Kidney glomerular epithelial cell (primary cell): ENCODE data around the gene WASHC3.
"Not testable (repeated sequence)": the region's sequence is repeated elsewhere in the genome, so short reads cannot be mapped to it uniquely, and the experiment has no call there.

Source experiments
- DNase-seq: peaks from one replicate; lab custom pipeline; 2025; lab: John Stamatoyannopoulos, UW

WASHC3 gene

DNA sequence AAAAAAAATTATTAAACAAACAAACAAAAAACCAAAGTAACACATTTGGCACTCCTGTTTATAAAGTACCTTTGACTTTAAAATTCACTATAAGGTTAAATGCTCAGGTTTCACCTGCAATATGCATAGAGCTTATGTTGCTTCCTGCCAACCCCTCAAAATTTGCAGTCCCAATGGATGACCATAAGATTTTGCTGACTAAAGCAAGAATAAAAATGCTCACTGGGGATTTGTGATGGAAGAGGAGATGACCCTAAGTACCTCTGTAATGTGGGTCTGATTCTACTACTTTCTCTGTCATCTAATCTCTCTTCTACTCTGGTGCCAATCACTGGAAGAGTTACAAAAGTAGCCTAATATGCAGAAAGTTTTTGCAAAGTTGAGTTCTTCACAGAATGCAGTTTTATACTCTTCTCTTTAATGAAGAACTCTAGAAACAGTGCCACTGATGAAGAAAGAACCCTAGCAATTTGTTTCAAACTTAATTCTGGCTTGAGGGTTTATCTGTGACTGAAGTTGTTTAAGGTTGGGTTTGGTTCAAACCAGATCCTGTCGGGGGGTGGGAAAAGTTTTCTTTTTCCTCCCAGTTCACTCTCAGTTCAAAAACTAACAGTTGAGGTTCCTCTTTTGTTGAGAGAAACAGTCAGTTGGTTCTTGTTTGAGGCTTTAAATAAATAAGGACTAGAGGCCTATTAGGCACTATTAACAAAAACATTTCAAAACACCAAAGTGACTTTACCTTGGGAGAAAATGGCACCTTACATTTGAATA, 10.9 kb downstream of the WASHC3 start:
- DNase-seq, result no peak

DNA sequence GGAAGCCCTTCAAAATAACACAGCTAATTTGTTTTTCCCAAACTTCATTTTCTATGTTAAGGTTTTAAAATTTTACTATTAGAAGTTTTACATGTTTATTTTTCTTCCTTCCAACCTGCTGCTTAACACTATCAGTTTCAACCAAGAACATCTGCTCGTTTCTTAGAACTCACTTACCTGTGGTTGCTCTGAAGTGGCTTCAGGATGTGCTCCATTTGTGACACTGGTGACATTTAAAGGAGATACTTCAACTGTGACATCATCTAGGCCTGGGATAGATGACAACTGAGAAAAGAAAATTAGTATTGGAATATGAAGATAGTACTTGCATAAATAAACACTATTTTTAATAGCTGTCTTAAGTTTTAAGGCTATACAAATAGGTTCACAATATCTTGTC, 17.9 kb downstream of the WASHC3 start:
- DNase-seq, result no peak

DNA sequence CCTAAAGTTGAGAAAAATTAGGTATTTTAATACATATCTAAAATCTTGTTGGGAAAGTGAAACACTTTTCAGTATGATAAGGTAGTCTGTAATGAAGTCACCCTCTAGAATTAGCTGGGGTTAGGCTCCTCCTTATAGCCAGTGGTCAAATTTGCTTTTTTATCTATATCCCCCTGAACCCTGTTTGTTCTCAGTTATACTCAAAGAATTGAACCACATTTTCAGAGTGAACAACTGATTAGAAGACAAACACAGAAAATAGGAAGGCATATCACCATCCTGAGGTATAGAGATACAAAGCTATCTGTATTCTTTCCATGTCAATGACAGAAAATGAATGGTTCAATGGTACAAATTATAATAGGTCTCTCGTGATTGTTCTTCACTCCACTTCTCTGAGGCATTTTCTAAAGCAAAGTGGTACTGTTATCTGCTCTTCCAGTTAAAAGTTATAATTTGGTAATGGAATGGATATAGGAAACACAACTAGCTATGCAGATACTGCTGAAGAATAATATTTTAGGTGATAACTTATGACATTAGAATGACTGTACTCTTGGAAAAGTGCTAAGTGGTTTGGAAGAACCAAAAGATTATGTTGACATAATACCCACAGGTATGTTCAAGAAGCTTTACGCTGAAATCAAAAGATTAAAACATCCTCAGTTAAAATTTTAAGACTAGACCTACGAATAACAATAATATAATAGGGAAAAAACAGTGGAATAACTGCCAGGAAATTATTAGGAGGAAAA, 27.6 kb downstream of the WASHC3 start:
- no peak for DNase-seq

DNA sequence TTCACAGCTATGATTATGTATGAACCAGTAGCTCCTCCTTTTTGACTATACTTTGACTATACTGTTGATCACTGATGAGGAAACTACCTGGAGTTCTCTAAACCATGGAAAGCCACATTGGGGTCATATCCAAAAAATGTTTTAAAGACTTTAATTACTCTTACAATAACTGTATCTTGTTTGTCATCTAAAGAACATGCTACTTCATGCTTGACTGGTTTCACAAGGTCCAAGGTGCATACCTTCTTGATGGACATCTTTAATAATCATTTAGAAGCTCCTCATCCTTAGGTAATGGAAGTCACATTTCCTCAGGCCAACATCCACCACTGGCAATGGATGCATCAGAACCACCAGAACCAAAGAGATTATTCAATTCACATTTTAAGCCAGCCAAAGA, 29.9 kb downstream of the WASHC3 start:
- no peak for DNase-seq

DNA sequence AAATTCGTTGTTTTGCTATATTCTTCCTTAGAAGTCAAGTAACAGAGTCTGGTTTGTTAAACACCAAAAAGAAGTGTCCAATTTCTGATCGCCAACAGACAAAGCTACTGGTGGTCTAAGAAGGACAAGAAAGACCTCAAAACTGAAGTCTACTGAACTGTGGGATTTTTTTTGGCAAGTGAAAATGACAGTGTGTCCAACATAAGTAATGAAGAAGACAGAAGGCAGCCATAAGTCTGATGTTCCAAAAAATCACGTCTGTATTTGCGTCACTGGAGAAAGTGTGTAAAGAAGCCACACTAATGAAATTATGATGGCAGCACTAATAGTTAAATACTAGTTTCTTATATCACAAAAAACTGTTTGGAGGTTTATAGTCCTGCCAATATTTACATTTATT, 32.6 kb downstream of the WASHC3 start:
- DNase-seq, result no peak

DNA sequence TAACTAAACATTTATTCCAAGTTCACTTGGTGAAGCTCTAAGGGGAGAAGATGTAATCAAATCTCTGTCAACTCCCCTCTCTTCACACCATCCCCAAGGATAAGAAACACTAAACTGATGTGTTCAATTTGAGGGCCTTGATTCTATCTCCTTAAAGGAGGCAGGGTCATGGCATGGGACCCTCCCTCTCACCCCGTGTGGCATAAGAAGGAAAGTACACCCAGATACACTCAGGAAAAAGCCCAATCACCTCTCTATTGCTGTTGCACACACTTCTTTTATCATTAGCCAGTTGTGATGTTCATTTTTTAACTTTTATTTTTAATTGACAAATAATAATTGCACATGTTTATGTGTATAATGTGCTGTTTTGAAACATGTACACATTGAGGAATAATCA, 35.1 kb downstream of the WASHC3 start:
- no peak for DNase-seq

DNA sequence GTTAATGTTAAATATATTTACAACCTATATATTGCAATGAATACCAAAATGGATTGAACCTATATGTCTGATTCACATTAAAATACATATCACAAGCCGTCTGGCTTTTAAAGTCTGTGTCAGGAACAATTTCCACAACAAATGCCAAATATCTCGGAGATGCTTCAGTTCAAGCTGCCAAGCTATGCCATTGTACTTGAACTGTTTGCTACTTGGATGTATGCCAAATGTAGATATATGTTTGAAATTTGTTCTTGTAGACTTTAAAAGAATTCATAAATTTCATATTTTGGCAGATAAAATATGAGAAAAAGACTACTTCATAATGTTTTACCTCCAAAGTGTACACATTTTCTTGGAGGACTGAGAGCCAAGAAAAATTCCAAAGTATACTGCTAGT, 37.0 kb downstream of the WASHC3 start:
- DNase-seq, result no peak

DNA sequence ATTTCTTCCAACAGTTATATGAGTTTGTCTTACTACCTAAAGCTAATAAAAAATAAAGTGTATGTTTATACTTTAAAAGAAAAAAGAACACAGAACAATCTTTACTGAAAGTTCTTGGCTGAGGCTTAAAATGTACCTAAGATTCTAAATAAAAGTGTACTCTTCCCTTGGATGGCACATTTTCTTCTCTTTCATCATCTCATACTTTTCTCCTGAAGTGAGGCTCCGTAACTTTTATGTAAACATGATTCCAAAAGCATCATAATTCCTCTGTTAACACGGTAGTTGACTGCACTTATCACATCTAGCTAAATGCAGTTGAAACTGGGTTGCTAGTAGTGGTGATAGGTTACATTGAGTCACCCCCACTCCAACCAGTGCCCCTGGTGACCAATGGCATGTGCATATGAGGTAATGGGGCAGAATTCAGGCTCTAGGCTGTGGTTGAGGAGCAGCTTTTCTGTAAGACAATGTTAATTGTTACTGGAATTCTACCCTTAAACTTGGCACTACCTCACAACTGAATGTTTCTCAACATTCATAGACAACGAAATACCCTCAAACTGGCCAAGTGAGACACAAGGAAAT, 38.4 kb downstream of the WASHC3 start:
- DNase-seq, result no peak

DNA sequence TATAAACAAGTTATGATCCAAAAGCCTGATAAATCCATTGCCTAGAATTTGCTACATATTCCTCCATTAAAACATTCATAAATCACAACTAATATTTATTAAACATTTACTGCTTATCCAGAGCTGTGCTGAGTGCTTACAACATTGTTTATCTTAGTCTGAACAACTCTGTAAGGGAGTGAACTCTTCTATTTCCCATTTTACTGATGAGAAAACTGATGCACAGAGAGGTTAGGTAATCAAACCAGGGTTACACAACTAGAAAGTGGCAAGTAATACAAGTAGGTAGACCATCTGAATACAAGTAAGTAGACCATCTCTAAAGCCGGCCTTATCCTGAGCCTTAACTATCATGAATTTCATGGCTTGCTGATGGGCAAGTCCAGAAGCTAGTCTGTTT, 39.5 kb downstream of the WASHC3 start:
- DNase-seq, result no peak

DNA sequence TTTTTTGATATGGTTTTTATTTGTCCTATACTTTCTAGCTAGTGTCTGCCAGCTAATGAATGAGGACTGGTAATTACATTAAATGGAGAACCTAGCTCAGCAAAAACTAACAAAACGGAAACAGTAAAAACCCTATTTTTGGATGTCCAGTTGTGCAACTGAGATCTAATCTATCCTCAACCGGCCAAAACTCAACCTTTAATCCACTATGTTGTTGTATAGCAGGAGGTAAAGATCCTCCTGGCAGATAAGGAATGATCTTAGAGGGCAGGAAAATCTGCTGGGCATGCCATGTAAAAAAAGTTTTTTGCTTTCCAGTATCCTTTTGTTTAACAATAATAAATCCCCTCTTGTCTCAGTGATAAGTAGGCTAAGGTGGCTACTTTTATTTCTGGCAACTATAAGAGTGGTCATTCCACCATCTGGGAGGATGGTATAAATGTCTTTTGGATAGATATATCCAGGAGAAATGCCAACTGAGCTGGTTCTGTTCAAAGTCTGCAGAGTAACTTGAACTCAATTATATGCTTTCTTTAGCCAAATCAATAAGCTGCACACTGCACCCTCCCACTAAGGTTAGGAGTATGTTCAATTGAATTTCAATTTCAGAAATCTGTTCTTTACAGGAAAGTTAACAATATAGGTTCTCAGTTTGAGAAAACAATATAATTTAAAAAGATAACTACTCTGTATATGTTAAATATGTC, 40.1 kb downstream of the WASHC3 start:
- no peak for DNase-seq

DNA sequence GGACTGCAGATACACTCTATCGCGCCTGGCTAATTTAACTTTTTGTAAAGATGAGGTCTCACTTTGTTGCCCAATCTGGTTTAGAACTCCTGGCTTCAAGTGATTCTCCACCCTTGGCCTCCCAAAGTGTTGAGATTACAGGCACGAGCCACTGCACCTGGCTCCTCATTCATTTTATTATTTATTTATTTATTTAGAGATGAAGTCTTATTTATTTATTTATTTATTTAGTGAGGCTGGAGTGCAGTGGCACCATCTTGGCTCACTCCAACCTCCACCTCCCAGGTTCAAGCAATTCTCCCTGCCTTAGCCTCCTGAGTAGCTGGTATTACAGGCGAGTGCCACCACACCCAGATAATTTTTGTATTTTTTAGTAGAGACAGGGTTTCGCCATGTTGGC, 43.2 kb downstream of the WASHC3 start:
- DNase-seq, result not testable (repeated sequence)

DNA sequence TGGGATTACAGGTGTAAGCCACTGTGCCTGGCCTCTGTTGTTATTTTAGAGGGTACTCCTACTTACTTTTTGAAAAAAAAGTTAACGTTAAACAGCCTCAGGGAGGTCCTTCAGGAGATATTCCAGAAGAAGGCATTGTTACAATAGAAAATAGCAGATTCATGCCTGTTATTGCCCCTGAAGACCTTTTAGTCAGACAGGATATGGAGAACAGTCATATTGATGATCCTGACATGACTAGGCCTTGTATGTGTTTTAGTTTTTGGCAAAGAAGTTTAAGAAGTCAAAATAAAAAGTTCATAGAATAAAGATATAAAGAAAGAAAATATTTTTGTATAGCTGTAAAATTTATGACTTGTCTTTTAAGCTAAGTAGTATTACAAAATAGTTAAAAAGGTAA, 45.3 kb downstream of the WASHC3 start:
- no peak for DNase-seq

DNA sequence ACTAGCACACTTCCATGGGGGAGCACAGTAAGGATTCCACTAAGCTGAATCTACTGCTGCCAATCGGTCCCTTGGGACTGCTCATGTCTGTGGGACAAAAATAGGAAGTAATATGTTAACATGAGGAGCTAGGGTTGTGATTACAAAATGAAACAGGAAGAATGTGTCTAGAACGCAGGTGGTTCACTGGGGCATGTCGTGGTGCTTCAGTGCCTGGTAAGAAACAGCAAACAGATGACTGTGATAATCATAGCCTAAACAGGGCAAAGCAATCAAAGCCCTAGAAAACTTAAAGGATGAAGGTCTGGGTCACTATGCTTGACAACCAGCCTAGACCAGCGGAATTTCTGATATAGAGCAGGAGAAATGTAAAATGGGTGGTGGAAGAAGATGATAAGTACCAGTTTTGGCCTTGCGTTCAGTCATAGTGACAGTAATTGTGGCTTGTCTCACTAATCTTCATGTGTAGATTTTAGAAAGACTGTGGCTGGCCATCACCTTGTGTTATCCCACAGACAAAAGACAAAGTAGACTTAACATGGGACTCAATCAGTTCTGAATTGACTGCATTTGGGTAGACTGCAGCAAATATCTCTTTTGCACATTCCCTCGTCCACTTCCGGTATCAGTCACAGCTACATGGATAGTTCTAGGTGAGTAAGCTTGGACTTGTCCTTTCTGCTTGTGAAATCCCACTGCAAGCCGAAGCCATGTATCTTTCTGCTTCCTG, 51.4 kb downstream of the WASHC3 start:
- DNase-seq, result no peak

DNA sequence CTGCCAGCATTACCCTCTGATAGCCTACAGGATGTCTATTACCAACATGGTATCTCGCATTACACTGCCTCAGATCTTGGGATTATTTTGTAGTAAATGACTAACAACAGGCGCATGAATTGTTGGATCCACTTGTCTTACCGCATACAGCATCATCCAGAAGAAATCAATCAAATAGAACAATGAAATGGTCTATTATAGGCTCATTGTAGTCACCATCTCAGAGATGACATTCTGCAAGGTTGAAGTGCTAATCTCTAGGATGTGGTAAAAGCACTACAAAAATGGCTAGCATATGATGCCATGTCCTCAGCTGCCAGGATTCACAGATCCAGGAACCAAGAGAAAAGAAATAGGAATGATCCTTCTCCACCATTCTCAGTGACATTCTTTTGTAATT, 52.0 kb downstream of the WASHC3 start:
- no peak for DNase-seq

DNA sequence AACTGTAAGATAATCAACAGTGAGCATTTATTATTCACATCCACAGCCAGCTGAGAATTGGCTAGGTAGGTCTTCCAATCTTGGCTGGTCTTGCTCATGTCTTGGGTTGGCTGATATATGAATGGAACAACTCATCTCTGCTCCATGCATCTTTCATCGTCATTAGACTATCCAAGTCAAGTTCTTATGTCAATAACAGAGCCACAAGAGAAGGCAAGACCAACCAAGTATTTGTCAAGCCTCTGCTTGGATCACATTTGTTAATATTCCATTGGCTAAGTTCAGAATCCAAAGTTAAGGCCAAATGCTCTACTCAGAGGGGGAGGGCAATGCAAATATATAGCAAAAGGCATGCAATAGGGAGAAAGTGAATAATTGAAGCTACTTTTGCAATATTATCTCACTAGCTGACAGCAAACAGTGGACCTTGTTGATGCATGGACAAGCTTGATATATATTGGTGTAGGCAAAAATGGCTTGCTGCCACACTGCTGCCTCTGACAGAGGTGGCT, 53.1 kb downstream of the WASHC3 start:
- DNase-seq, result no peak

DNA sequence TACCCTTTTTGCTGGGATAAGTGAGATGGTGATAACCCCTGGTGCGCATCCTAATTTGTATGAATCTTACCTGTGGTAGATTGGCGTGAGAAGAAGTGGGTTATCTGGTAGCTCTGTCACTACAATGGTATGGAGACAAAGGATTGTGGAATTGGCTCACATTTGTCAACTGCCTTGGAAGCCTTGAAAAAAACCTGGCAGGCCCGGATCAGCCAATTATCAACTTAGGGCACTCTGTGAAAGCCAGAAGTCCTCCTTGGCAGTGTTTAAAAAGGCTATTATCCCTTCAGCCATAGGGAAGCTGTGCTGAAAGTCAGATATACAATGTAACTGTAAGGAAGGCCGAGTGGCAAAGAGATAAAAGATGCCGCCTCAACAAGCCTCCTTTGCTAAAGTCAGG, 56.5 kb downstream of the WASHC3 start:
- no peak for DNase-seq

DNA sequence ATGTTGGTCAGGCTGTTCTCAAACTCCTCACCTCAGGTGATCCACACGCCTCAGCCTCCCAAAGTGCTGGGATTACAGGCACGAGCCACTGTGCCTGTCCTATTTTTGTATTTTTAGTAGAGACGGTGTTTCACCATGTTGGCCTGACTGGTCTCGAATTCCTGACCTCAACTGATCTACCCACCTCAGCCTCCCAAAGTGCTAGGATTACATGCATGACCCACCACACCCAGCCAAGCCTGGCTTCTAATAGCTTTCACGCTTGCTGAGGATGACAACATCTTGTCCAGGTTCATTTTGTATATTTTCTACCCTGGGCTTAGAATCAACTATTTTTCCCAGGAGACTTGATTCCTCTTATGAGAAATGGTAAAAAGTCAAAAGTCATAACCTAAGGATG, 64.7 kb downstream of the WASHC3 start:
- DNase-seq, result no peak

DNA sequence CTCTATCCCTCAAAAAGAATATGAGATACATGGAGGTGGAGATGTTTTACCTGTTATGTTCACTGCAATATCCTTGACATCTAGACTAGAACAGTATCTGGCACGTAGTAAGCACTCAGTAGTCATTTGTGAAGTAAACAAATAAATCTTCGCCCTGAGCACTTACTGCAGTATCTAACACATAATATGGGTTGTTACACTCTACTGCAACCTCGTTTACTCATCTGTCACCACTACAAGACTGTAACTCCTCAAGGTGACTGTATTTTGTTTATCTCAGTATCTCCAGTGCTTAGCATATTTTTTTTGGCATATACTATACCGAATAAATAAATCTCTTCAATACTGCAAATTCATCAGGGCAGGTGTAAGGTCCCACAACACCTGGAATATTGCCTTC, 66.1 kb downstream of the WASHC3 start:
- DNase-seq, result no peak

DNA sequence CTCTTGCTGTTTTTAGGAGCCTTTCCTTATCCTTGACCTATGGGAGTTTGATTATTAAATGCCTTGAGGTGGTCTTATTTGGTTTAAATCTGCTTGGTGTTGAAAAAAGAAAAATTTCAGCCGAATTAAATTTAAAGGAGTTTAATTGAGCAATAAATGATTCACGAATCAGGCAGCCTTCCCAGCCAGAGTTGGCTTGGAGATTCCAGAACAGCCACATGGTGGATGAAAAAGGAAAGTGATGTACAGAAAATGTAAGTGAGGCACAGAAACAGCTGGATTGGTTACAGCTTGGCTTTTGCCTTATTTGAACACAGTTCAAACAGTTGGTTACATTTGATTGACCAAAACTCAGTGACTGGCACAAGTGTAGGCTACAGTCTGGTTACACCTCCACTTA, 69.7 kb downstream of the WASHC3 start:
- no peak for DNase-seq

DNA sequence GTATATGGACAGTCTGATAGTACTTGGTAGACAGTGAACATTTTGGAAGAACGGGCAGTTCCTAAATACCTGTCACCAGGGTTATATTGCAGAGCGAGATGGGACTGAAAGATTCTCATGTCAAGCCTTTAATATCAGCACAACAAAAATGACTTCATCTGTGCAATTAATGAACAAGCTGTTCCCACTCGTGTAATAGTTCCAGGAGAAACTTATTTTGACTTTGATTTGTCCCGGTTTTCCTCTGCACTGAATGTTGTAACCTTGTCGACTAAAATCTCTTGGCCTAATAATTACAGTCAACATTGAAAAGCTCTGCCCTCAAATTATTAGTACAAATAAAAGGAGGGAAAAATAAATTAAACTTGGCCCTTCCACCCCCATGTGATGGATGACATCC, 79.5 kb downstream of the WASHC3 start:
- DNase-seq, result no peak

DNA sequence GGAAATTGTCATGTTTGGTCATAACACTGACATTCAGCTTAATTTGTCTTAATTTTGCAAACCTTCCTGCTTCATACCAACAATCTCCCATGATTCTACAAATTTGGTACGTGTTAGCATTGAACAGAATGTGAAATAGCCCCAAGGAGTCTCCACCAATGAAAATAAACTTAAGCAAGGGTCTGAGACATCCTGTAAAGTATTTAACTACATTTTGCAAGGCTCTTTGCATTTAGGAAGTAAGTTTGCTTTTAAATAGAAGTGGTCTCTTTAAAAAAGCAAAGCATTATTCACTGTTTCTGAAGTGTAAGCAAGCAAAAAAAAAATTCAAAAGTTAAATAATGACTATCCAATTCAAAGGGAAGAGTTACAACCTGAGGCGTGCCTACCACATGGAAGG, 79.9 kb downstream of the WASHC3 start:
- no peak for DNase-seq

DNA sequence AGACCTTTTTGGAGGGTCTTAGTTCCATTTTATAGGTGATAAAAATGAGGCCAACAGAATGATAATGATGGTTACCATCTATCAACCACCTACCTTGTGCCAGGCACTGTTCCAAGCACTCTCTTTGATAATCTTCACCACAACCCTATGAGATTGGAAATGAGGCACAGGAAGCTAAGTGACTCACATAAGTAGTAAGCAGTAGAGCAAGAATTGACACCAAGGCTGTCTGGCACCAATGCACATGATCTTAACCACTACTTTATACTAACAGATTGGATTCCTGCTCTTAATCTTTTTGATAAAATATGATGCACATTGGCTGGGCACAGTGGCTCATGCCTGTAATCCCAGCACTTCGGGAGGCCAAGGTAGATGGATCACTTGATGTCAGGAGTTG, 93.0 kb downstream of the WASHC3 start:
- peak; percentile 4 for DNase-seq
